Fibroblast of villous mesenchyme (primary cell): ENCODE data around the gene ARFGAP2. TPM values are rescaled to one million over a fixed set of nuclear protein-coding genes. Genes with fewer than 3 reads are reported as not detected.
"Not testable (repeated sequence)": the region's sequence is repeated elsewhere in the genome, so short reads cannot be mapped to it uniquely, and the experiment has no call there.

ENCODE experiments used
- DNase-seq: peaks from one replicate; pipeline ENCODE4 v3.0.0-alpha.2; 2010; ENCODE audit warnings: low read depth
- H3K4me3 ChIP-seq: 2 replicates; pipeline ENCODE4 v1.5.1; 2011; ENCODE audit warnings: low read depth, mild to moderate bottlenecking, low read length
- CTCF ChIP-seq: IDR thresholded peaks from 2 replicates; pipeline ENCODE4 v1.5.1; 2012; ENCODE audit warnings: low read depth, mild to moderate bottlenecking, low read length; ENCODE audit not compliant: insufficient read depth
- small RNA-seq: library from RNA; depleted of rRNA; stranded (forward); fragments of <200 nt; gene quantifications from one replicate; pipeline ENCODE3, GENCODE V24; 2012
- total RNA-seq: library from RNA; depleted of rRNA; stranded (reverse); fragments of >200 nt; gene quantifications from 2 replicates; pipeline ENCODE4 v1.2.3, GENCODE V29; 2012

Gene ARFGAP2
- total RNA-seq, 1 donor: 112 TPM

- no peak for TF ChIP-seq CTCF
- DNase-seq: no peak
Observed at GRCh38 chr11:47127213-47127612, 49.5 kb downstream of the ARFGAP2 start.

GRCh38 chr11:47125083-47125482, 51.6 kb downstream of the ARFGAP2 start:
- no peak for DNase-seq
- TF ChIP-seq CTCF: no peak

More at GRCh38 chr11:47127213-47127612, 49.5 kb downstream of the ARFGAP2 start:
- no peak overlapping the region for H3K4me3 ChIP-seq

GRCh38 chr11:47124675-47125074, 52.0 kb downstream of the ARFGAP2 start:
- no peak for DNase-seq
- no peak for TF ChIP-seq CTCF
- H3K4me3 ChIP-seq: no peak overlapping the region

More at GRCh38 chr11:47125083-47125482, 51.6 kb downstream of the ARFGAP2 start:
- no peak overlapping the region for H3K4me3 ChIP-seq

- no peak for TF ChIP-seq CTCF
- no peak for DNase-seq
Observed at GRCh38 chr11:47123094-47123493, 53.6 kb downstream of the ARFGAP2 start.

GRCh38 chr11:47121731-47122130, 54.9 kb downstream of the ARFGAP2 start:
- no peak for DNase-seq
- no peak for TF ChIP-seq CTCF
- no peak overlapping the region for H3K4me3 ChIP-seq

More at GRCh38 chr11:47123094-47123493, 53.6 kb downstream of the ARFGAP2 start:
- no peak overlapping the region for H3K4me3 ChIP-seq

- no peak for TF ChIP-seq CTCF
- H3K4me3 ChIP-seq: no peak overlapping the region
- no peak for DNase-seq
Observed at GRCh38 chr11:47121056-47121455, 55.6 kb downstream of the ARFGAP2 start.

- H3K4me3 ChIP-seq, DNase-seq: not testable (repeated sequence)
Observed at GRCh38 chr11:47118958-47119688, 57.6 kb downstream of the ARFGAP2 start.

Small RNA genes within 50 kb of the gene (small RNA-seq; reads per million reads assigned to genes)
- gene MIR6745: not detected

Other genes with a start within 250 kb of the ARFGAP2 start
- 30.2 and 33.5 TPM in 2 replicates for gene CSTPP1, start 240.1 kb downstream of the ARFGAP2 start, total RNA-seq
- gene PACSIN3, start 9.6 kb upstream of the ARFGAP2 start, total RNA-seq: 26.7 and 39.3 TPM in 2 replicates
- 37.7 and 47.1 TPM in 2 replicates for gene DDB2, start 38.1 kb upstream of the ARFGAP2 start, total RNA-seq
- 35.4 and 39.0 TPM in 2 replicates for gene ACP2, start 71.9 kb upstream of the ARFGAP2 start, total RNA-seq
- gene NR1H3, start 81.1 kb upstream of the ARFGAP2 start, total RNA-seq: 16.8 and 39.3 TPM in 2 replicates
- gene MADD, start 93.3 kb upstream of the ARFGAP2 start, total RNA-seq: 20.3 and 27.2 TPM in 2 replicates
- gene MYBPC3, start 175.8 kb upstream of the ARFGAP2 start, total RNA-seq: not detected in 2 replicates
- gene SPI1, start 201.7 kb upstream of the ARFGAP2 start, total RNA-seq: not detected in 2 replicates
- 73.0 and 83.4 TPM in 2 replicates for gene SLC39A13, start 231.7 kb upstream of the ARFGAP2 start, total RNA-seq
- gene PSMC3, start 249.6 kb upstream of the ARFGAP2 start, total RNA-seq: 150 and 163 TPM in 2 replicates